ENCODE measurements around the gene SH3PXD2A. TPM values are rescaled to one million over a fixed set of nuclear protein-coding genes. Genes with fewer than 3 reads are reported as not detected.

SH3PXD2A gene
- total and polyA plus RNA-seq, 9 of the 15 experiments (the other 6 are each of a cell fraction or from before 2014, with no cell fraction given) = 0.41 to 9.3 (median 2.5) TPM

- H3K27ac ChIP-seq (ENCODE audit: extremely low read depth, low read depth, low read length) = no peak overlapping the region
- in situ Hi-C loops (cut with MboI) (loop anchor here (10.0 kb wide), 2 partner anchors 172 to 492 kb away; no protein-coding TSS in a partner anchor), intact Hi-C loops (cut with micrococcal nuclease) (loop anchor here (1.0 to 5.0 kb wide), 3 partner anchors 146 to 494 kb away; no protein-coding TSS in a partner anchor)
- no peaks in the 10 kb centered on the region; a peak in 1 of 5 replicates for H3K4me1 ChIP-seq (replicated peaks in 1 of 2; ENCODE audit: control insufficient read depth in 2 of 2, insufficient read depth in 2 of 2, low read length in 2 of 2)
- H3K4me3 ChIP-seq = no peak overlapping the region
- ATAC-seq (peak; percentile 93), FAIRE-seq (peak; percentile 98), DNase-seq (ENCODE audit: extremely low read depth in 1 of 4, low spot score in 3 of 4) (peak; percentile 56 to 75 (median 62))
- H3K9me1 ChIP-seq (ENCODE audit: control insufficient read depth, insufficient read depth, low read length) = peaks cover 3% of the 10 kb centered on the region
- H2AFZ ChIP-seq (ENCODE audit: low read depth, low read length) = no peak overlapping the region
- H3K79me2 ChIP-seq (ENCODE audit: control insufficient read depth, insufficient read depth, low read length) = no peaks in the 10 kb centered on the region
- H3K9ac ChIP-seq (ENCODE audit: insufficient read depth in 1 of 2, low read depth in 2 of 2, low read length in 2 of 2) = no peak overlapping the region
- H3K27me3 ChIP-seq (ENCODE audit: control insufficient read depth in 2 of 2, insufficient read depth in 2 of 2, low read length in 2 of 2) = peaks cover 0 to 20% of the 10 kb centered on the region in 2 experiments; a peak in 1 of 5 replicates
- POLR2A ChIA-PET = interaction anchor here (0.7 kb wide), 1 partner anchor 27 kb away, joined by 5 read pairs; no protein-coding TSS in a partner anchor
- CTCF ChIA-PET (ENCODE audit: low intra/inter-chr PET ratio) = interaction anchor here (1.1 to 4.0 kb wide), 4 partner anchors 146 to 410 kb away, joined by 3 to 45 read pairs (median 10); no protein-coding TSS in a partner anchor
- no TSS peak for BruUV-seq (replicated peaks)
- no peaks in the 10 kb centered on the region for H3K36me3 ChIP-seq (ENCODE audit: control insufficient read depth, insufficient read depth, low read length)
- WGBS (ENCODE audit: insufficient coverage, low coverage, missing lambda C conversion rate) = under 1% methylated on average over 8 of the region's 8 CpGs
- 0 out of 2 replicates have a peak, but pooled peaks cover 8% of the 10 kb centered on the region for H4K20me1 ChIP-seq (replicated peaks; ENCODE audit: control insufficient read depth, insufficient read depth, low read length)
- no peaks in the 10 kb centered on the region for H3K9me3 ChIP-seq (replicated peaks; ENCODE audit: control insufficient read depth, insufficient read depth, low read depth, low read length)
- H3K4me2 ChIP-seq (ENCODE audit: insufficient read depth, low read length) = no peak overlapping the region
- peak; percentile 87 to 90 for TF ChIP-seq RAD21 (CRISPR knock-in tag; conservative IDR thresholded peaks at IDR 0.05 in 1 of 2, IDR thresholded peaks at IDR 0.05 in 1 of 2)
- no peak for TF ChIP-seq SREBF1 (IDR thresholded peaks at IDR 0.05; ENCODE audit: borderline replicate concordance, low read depth, low read length)
- TF ChIP-seq REST (IDR thresholded peaks at IDR 0.05; ENCODE audit: borderline replicate concordance) = peak; percentile 87
- no peak for TF ChIP-seq REST (CRISPR knock-in tag; IDR thresholded peaks at IDR 0.05; ENCODE audit: low read depth)
- TF ChIP-seq ARID4B (CRISPR knock-in tag; IDR thresholded peaks at IDR 0.05) = 0 out of 2 replicates have a peak, but pooled peaks have one; percentile 30
- no peak for TF ChIP-seq CHD2 (IDR thresholded peaks at IDR 0.05; ENCODE audit: low read depth, low read length)
- no peak for TF ChIP-seq ZNF384 (IDR thresholded peaks at IDR 0.05; ENCODE audit: low read depth, low read length)
- TF ChIP-seq TAF9B (IDR thresholded peaks at IDR 0.05; ENCODE audit: partially characterized antibody) = no peak
- peak; percentile 51; the same call in 1 of the 2 replicates for TF ChIP-seq CTBP1 (IDR thresholded peaks at IDR 0.05; ENCODE audit: borderline replicate concordance)
Measured at GRCh38 chr10:103712898-103713498, 142.4 kb downstream of the SH3PXD2A start.

All from K562 (cell line).